Pancreas (tissue), 10 donors: ENCODE measurements around the gene CPA2. TPM values are rescaled to one million over a fixed set of nuclear protein-coding genes. Genes with fewer than 3 reads are reported as not detected.
A peak's percentile ranks its signal among the peaks of the same experiment; 100 is the strongest.

ENCODE experiments used
- ATAC-seq, 4 donors: fragments of 200-7000 bp; cut with Tn5 transposase; one replicate each; pipeline versions ENCODE4 v1.8.0 to v1.9.1; 2020; ENCODE audit warnings: mild to moderate bottlenecking in 4 of 4, moderate library complexity in 4 of 4
- DNase-seq, 6 donors: peaks; one replicate each; pipeline ENCODE4 v3.0.0-alpha.2; 2020
- FAIRE-seq: peaks from 2 replicates; lab custom pipeline; 2012; peaks lifted over from hg19 to GRCh38; lab: Jason Lieb, UNC
- H3K27ac ChIP-seq, 4 donors: fragments of 200-600 bp; sonication (generic); 1 replicate in 3 of 4; 2 replicates in 1 of 4; pipeline versions ENCODE4 v1.5.0 to v1.8.0; 2020
- H3K27me3 ChIP-seq, 4 donors: fragments of 200-600 bp; one replicate each; pipeline ENCODE4 v1.8.0; 2021
- H3K36me3 ChIP-seq, 3 donors: fragments of 200-600 bp; sonication (generic) in 1 of 3; one replicate each; pipeline versions ENCODE4 v1.5.0 to v1.8.0; 2020 to 2021
- H3K4me1 ChIP-seq, 3 donors: fragments of 200-600 bp; one replicate each; pipeline ENCODE4 v1.8.0; 2021
- H3K4me3 ChIP-seq, 4 donors: fragments of 200-600 bp; sonication (generic) in 2 of 4; one replicate each; pipeline versions ENCODE4 v1.5.0 to v1.8.0; 2020 to 2021
- H3K9me3 ChIP-seq, 4 donors: fragments of 200-600 bp; one replicate each; pipeline ENCODE4 v1.8.0; 2021
- whole genome bisulfite sequencing, 2 donors: extraction: QIAGEN DNeasy Blood & Tissue Kit; methylation state at CpG; one replicate each; pipeline ENCODE4 v1.1.7; 2013; 5-methylcytosine and 5-hydroxymethylcytosine counted together
- intact Hi-C, 3 donors: fragments of 100-400 bp; cut with DNase I; formaldehyde crosslinking; loops; one replicate each; pipeline versions ENCODE4 v1.11.1 to v1.14.2; 2022
- polyA plus RNA-seq, 2 donors: library from polyadenylated mRNA; stranded (reverse); fragments of 200-250 nt; gene quantifications; one replicate each; pipeline ENCODE4 v1.2.3, GENCODE V29; 2013
- total RNA-seq, 6 donors: library from RNA; stranded (reverse); fragmentation: NEBNext Ultra II Directional in 4 of 6; extraction: Animal tissue kit (Norgen Biotek cat#: 25700) in 4 of 6; gene quantifications; one replicate each; pipeline versions ENCODE4 v1.2.1 to v1.2.4, GENCODE V29; 2021 to 2023
- TF ChIP-seq, protein P1 (sequence below), 4 donors: fragments of 200-600 bp; sonication (generic) in 3 of 4; IDR thresholded peaks; one replicate each; pipeline versions ENCODE4 v1.5.0 to v1.8.0; 2021; ENCODE audit warnings: antibody characterized with exemption in 4 of 4
- donor health status: healthy with polysubstance abuse.
- donor health status: DM: no; HTN: no; CAD: no; lungs with moderate emphysema.
- donor health status: DM: no; HTN: no; CAD: no.
- donor health status: control.
- donor health status: control.
- donor health status: Bipolar disorder and iron deficiency.
- donor health status: DM: yes; HTN: yes; CAD: no.
- donor health status: DM: no; HTN: no; CAD: no.
- donor health status: DM: no; HTN: no; CAD: no.
- donor health status: DM: yes; HTN: yes; CAD: no.

The CPA2 gene
- total and polyA plus RNA-seq, 8 donors: 4,251 to 12,479 (median 5,755) TPM

DNA sequence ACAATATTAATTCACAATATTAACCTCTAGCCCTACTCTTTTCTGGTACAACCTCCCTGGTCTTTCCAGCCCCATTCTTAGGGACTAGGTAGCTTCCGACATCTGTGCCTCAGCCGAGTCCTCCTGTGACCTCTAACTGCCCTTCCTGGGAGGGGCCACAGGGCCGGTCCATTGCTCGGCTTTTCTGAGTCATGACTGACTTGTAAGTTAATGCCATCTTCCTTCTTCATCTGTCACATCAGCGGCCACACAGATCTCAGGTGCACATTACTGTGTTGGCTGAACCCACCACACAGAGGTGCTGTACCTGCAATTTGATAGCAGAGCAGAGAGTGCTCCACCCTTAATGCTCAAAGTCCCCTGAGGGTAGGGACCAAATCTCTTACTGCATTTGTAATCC lies 22.2 kb downstream of the CPA2 start:
- WGBS, 2 donors: 52 to 56% methylated on average over 5 of the region's 5 CpGs
- H3K4me1 ChIP-seq: no peaks in the 10 kb centered on the region
- H3K9me3 ChIP-seq: no peaks in the 10 kb centered on the region
- H3K4me3 ChIP-seq: no peak overlapping the region
- H3K27ac ChIP-seq: peak overlapping the region in 1 of 4 donors; percentile 78
- TF ChIP-seq, protein P1, sequence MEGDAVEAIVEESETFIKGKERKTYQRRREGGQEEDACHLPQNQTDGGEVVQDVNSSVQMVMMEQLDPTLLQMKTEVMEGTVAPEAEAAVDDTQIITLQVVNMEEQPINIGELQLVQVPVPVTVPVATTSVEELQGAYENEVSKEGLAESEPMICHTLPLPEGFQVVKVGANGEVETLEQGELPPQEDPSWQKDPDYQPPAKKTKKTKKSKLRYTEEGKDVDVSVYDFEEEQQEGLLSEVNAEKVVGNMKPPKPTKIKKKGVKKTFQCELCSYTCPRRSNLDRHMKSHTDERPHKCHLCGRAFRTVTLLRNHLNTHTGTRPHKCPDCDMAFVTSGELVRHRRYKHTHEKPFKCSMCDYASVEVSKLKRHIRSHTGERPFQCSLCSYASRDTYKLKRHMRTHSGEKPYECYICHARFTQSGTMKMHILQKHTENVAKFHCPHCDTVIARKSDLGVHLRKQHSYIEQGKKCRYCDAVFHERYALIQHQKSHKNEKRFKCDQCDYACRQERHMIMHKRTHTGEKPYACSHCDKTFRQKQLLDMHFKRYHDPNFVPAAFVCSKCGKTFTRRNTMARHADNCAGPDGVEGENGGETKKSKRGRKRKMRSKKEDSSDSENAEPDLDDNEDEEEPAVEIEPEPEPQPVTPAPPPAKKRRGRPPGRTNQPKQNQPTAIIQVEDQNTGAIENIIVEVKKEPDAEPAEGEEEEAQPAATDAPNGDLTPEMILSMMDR (IDR thresholded peaks at IDR 0.05): no peak
- DNase-seq (peak in 4 of 6 donors; percentile 53 to 84 (median 58)), FAIRE-seq (no peak), ATAC-seq (peak in 1 of 4 donors; percentile 0)
- H3K36me3 ChIP-seq: peaks cover 0 to 2% (median 0%) of the 10 kb centered on the region in 3 donors
- no peaks in the 10 kb centered on the region for H3K27me3 ChIP-seq
- intact Hi-C loops: loop anchor here in 1 of 3 donors (5.0 kb wide), 1 partner anchor 93 kb away; the partner anchor contains the start of gene CPA1

DNA sequence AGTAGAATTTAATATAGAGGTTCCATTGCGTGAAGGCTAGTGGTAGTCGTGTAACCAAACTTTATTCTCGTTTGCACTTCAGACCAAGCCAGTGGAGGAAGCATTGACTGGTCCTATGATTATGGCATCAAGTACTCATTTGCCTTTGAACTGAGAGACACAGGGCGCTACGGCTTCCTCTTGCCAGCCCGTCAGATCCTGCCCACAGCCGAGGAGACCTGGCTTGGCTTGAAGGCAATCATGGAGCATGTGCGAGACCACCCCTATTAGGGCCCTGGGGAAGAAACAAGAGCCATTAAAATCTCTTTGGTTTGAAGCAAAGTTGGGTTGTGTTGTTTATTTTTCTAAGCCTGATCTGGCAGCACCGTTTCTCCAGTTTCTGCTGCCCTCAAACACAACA lies 22.8 kb downstream of the CPA2 start:
- intact Hi-C loops: loop anchor here in 1 of 3 donors (5.0 kb wide), 1 partner anchor 93 kb away; the partner anchor contains the start of gene CPA1
- Histone ChIP-seq H3K9me3 (no peaks in the 10 kb centered on the region), H3K4me1 (no peaks in the 10 kb centered on the region), H3K27me3 (no peaks in the 10 kb centered on the region), H3K27ac (peak overlapping the region in 2 of 4 donors; percentile 78 to 86), H3K4me3 (no peak overlapping the region), H3K36me3 (no peaks in the 10 kb centered on the region)
- DNase-seq (peak in 3 of 6 donors; percentile 37 to 60 (median 54)), ATAC-seq (no peak), FAIRE-seq (no peak)
- TF ChIP-seq, protein P1 (IDR thresholded peaks at IDR 0.05): no peak
- WGBS, 2 donors: 67 to 70% methylated on average over 9 of the region's 9 CpGs

DNA sequence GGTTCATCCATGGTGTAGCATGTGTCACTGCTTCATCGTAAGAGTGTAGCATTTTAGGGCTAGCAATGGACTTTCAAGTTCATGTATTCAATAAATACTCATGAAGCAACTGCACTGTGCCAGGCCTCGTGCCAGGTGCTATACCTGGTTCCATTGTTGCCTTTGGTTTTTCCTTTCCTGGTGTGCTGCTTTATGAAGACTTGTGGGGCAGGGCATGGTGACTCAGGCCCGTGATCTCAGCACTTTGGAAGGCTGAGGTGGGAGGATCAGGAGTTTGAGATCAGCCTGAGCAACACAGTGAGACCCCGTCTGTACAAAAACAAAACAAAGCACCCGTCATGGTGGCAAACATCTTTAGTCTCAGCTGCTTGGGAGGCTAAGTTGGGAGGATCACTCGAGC lies 24.1 kb downstream of the CPA2 start:
- Histone ChIP-seq H3K36me3 (no peaks in the 10 kb centered on the region), H3K4me1 (no peaks in the 10 kb centered on the region), H3K9me3 (no peaks in the 10 kb centered on the region), H3K27ac (peak overlapping the region; percentile 17 to 86 (median 66)), H3K27me3 (no peaks in the 10 kb centered on the region), H3K4me3 (no peak overlapping the region)
- peak; percentile 41 to 75 (median 56) for ATAC-seq
- FAIRE-seq: no peak
- TF ChIP-seq, protein P1 (IDR thresholded peaks at IDR 0.05): no peak
- WGBS, 2 donors: 42 to 44% methylated on average over 6 of the region's 6 CpGs
- DNase-seq: peak in 5 of 6 donors; percentile 78 to 87 (median 83)
- intact Hi-C loops: loop anchor here in 1 of 3 donors (10.0 kb wide), 1 partner anchor 74 kb away; no protein-coding TSS in a partner anchor

DNA sequence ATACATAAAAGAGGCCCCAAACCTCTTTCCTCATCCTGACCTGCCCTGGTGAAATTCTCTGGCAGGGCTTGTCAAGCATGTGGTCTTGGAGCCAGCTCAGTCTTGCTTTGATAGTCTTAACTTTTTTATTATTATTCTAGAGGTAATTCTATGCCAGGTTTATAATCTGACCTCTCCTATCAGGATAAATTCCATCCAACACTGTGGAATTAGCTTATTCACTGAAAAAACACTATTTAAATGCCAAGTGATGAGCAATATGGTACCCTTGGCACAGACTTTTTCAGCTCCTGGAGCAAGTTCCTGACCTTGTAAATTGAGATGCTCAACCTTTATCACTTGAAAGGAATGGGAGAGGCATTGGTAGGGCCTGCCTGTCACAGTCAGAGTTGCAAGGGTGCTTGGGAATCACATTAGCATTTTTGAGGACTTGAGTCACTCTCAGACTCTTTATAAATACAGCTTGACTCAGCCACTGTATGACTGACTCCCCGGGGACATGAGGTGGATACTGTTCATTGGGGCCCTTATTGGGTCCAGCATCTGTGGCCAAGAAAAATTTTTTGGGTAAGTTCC lies 26.1 kb downstream of the CPA2 start, which contains the start of gene CPA4:
CPA4 (plus strand) TSS at position 480 of the 576 bp plus-strand sequence; CDS start at position 500, 20 bp downstream.
- ATAC-seq: peak in 2 of 4 donors; percentile 4 to 11
- WGBS, 2 donors: 47 to 52% methylated on average over 1 of the region's 1 CpG
- Histone ChIP-seq H3K4me1 (no peaks in the 10 kb centered on the region), H3K4me3 (no peak within 1 kb of the TSS), H3K9me3 (no peaks in the 10 kb centered on the region), H3K27me3 (no peaks in the 10 kb centered on the region), H3K36me3 (no peaks in the 10 kb centered on the region), H3K27ac (peak within 1 kb of the TSS in 3 of 4 donors; percentile 17 to 86 (median 78))
- no peak for FAIRE-seq
- intact Hi-C loops: loop anchor here in 1 of 3 donors (10.0 kb wide), 1 partner anchor 72 kb away; no protein-coding TSS in a partner anchor
- TF ChIP-seq, protein P1 (IDR thresholded peaks at IDR 0.05): no peak
- DNase-seq: peak in 2 of 6 donors; percentile 25 to 48
